H1 (cell line): Measurements from ENCODE around the gene ZNF81. TPM values are rescaled to one million over a fixed set of nuclear protein-coding genes. Genes with fewer than 3 reads are reported as not detected.

Experiments
- SAP30 ChIP-seq: fragments of 300-600 bp; sonication (generic); IDR thresholded peaks from 2 replicates; pipeline ENCODE4 v1.7.1; 2012; ENCODE audit warnings: low read length, moderate library complexity, mild to moderate bottlenecking, inconsistent platforms; ENCODE audit not compliant: insufficient read depth, insufficient replicate concordance
- polyA plus RNA-seq, 7 experiments: library from polyadenylated mRNA; depleted of rRNA in 3 of 7; stranded (reverse) in 5 of 7; unstranded in 2 of 7; fragments of >200 nt in 5 of 7; fragments of 200-250 nt in 2 of 7; gene quantifications; 1 replicate in 5 of 7; 2 replicates in 1 of 7; 4 replicates in 1 of 7; pipeline versions ENCODE4 v1.2.1 to v1.2.3, GENCODE V29; 2011 to 2013; ENCODE audit warnings: missing spikeins in 2 of 7, mixed read lengths in 2 of 7
- total RNA-seq: library from RNA; stranded (reverse); fragmentation: NEBNext Ultra II Directional; extraction: Animal tissue kit (Norgen Biotek cat#: 25700); gene quantifications from 2 replicates; pipeline ENCODE4 v1.2.1, GENCODE V29; 2021

Gene ZNF81
- total and polyA plus RNA-seq, 2 of the 8 experiments (the other 6 are each of a cell fraction or from before 2014, with no cell fraction given), result 3.4 to 10.0 TPM

GRCh38 chrX:47843363-47843762 lies 6.7 kb downstream of the ZNF81 start (continued):
- no peak for TF ChIP-seq SAP30
